HCT116 (cell line): ENCODE data around the gene PRPF19. TPM values are rescaled to one million over a fixed set of nuclear protein-coding genes. Genes with fewer than 3 reads are reported as not detected.

Source experiments
- ATAC-seq: fragments of 200-7000 bp; cut with Tn5 transposase; 2 replicates; pipeline ENCODE4 v1.9.1; 2020; ENCODE audit warnings: mild to moderate bottlenecking, moderate library complexity
- BruUV-seq: library from RNA; stranded (reverse); fragments of 400-500 nt; replicated peaks from 2 replicates; lab custom pipeline; 2021; lab: Mats Ljungman, UMichigan
- CTCF ChIA-PET: fragments of 300-600 bp; sonication (Branson Sonifier 250); formaldehyde crosslinking; loops from one replicate; lab custom pipeline; 2021; ENCODE audit warnings: antibody characterized with exemption; lab: Charles Lee
- POLR2A ChIA-PET: fragments of 300-600, 350-600 bp; sonication (Branson Sonifier 250); formaldehyde crosslinking; loops from one replicate; lab custom pipeline; 2021; ENCODE audit warnings: antibody characterized with exemption; lab: Charles Lee
- RAD21 ChIA-PET, 2 experiments: fragments of 300-600 bp; sonication (Branson Sonifier 250); formaldehyde crosslinking; loops; one replicate each; lab custom pipeline; 2023; ENCODE audit warnings: low total read pairs in 2 of 2; ENCODE audit not compliant: uncharacterized antibody in 2 of 2, unreplicated experiment in 2 of 2, low non-redundant PET in 1 of 2; lab: Charles Lee
- DNase-seq: peaks from one replicate; pipeline ENCODE4 v3.0.0-alpha.2; 2010; ENCODE audit warnings: low read depth, low spot score
- H2AFZ ChIP-seq: fragments of 200-600 bp; shearing (Covaris generic), sonication (generic); 2 replicates; pipeline ENCODE4 v1.6.1; 2017; ENCODE audit warnings: low read depth, mixed run types, mixed read lengths, antibody characterized with exemption, low read length; ENCODE audit not compliant: poor library complexity, severe bottlenecking
- H3K27ac ChIP-seq: 2 replicates; pipeline ENCODE4 v1.5.1; 2012; ENCODE audit warnings: low read depth, low read length
- H3K27me3 ChIP-seq: fragments of 200-600 bp; sonication (generic); 2 replicates; pipeline ENCODE4 v1.6.1; 2016; ENCODE audit warnings: mixed run types, low read length, mixed read lengths; ENCODE audit not compliant: insufficient read depth
- H3K36me3 ChIP-seq, 2 experiments: fragments of 200-500 bp in 1 of 2; fragments of 200-600 bp in 1 of 2; sonication (Bioruptor generic) in 1 of 2; sonication (generic) in 1 of 2; 2 replicates each; pipeline versions ENCODE4 v1.5.1 to v1.6.1; 2014 to 2016; ENCODE audit warnings: low read length in 2 of 2, inconsistent platforms in 1 of 2, mixed read lengths in 1 of 2, mixed run types in 1 of 2; ENCODE audit not compliant: insufficient read depth in 2 of 2, control insufficient read depth in 1 of 2
- H3K4me1 ChIP-seq, 2 experiments: fragments of 200-600 bp in 1 of 2; sonication (generic) in 1 of 2; 2 replicates each; pipeline versions ENCODE4 v1.5.1 to v1.6.1; 2012 to 2017; ENCODE audit warnings: low read length in 2 of 2, inconsistent platforms in 1 of 2, mild to moderate bottlenecking in 1 of 2, mixed read lengths in 1 of 2, mixed run types in 1 of 2, moderate library complexity in 1 of 2; ENCODE audit not compliant: insufficient read depth in 2 of 2, control insufficient read depth in 1 of 2
- H3K4me2 ChIP-seq: fragments of 200-600 bp; sonication (generic); 2 replicates; pipeline ENCODE4 v1.6.1; 2017; ENCODE audit warnings: mixed run types, low read length, mixed read lengths
- H3K4me3 ChIP-seq, 2 experiments: fragments of 200-600 bp in 1 of 2; sonication (generic) in 1 of 2; replicated peaks in 1 of 2; 2 replicates each; pipeline ENCODE4 v1.5.1; 2011 to 2016; ENCODE audit warnings: low read length in 2 of 2, control low read depth in 1 of 2, low read depth in 1 of 2, mild to moderate bottlenecking in 1 of 2, mixed read lengths in 1 of 2, mixed run types in 1 of 2
- H3K79me2 ChIP-seq: fragments of 200-600 bp; sonication (generic); 2 replicates; pipeline ENCODE4 v1.6.1; 2017; ENCODE audit warnings: mild to moderate bottlenecking, mixed run types, low read length, moderate library complexity, mixed read lengths; ENCODE audit not compliant: insufficient read depth
- H3K9ac ChIP-seq: fragments of 200-600 bp; sonication (generic); 2 replicates; pipeline ENCODE4 v1.6.1; 2016; ENCODE audit warnings: low read length, mixed read lengths
- H3K9me2 ChIP-seq: fragments of 200-600 bp; sonication (generic), shearing (Covaris generic); 2 replicates; pipeline ENCODE4 v1.6.1; 2017; ENCODE audit warnings: mixed run types, mild to moderate bottlenecking, moderate library complexity; ENCODE audit not compliant: insufficient read depth
- H3K9me3 ChIP-seq, 2 experiments: fragments of 200-500 bp in 1 of 2; fragments of 200-600 bp in 1 of 2; sonication (Bioruptor generic) in 1 of 2; sonication (generic) in 1 of 2; 2 replicates each; pipeline ENCODE4 v1.6.1; 2014 to 2017; ENCODE audit warnings: low read length in 2 of 2, mixed read lengths in 2 of 2, inconsistent platforms in 1 of 2, low read depth in 1 of 2, mild to moderate bottlenecking in 1 of 2, mixed run types in 1 of 2, moderate library complexity in 1 of 2; ENCODE audit not compliant: control insufficient read depth in 1 of 2, insufficient read depth in 1 of 2
- H4K20me1 ChIP-seq: fragments of 200-600 bp; sonication (generic), shearing (Covaris generic); 2 replicates; pipeline ENCODE4 v1.6.1; 2017; ENCODE audit warnings: mixed run types, mild to moderate bottlenecking, moderate library complexity; ENCODE audit not compliant: insufficient read depth
- CBX3 ChIP-seq: IDR thresholded peaks from 2 replicates; pipeline ENCODE4 v1.6.1; 2012; ENCODE audit warnings: low read depth
- CEBPB ChIP-seq: IDR thresholded peaks from 2 replicates; pipeline ENCODE4 v1.6.1; 2012; ENCODE audit warnings: low read depth
- ELF1 ChIP-seq: IDR thresholded peaks from 2 replicates; pipeline ENCODE4 v1.6.1; 2012; ENCODE audit warnings: low read depth, borderline replicate concordance
- FOSL1 ChIP-seq: IDR thresholded peaks from 2 replicates; pipeline ENCODE4 v1.6.1; 2012; ENCODE audit warnings: low read depth
- SIN3A ChIP-seq: IDR thresholded peaks from 2 replicates; pipeline ENCODE4 v1.6.1; 2012; ENCODE audit warnings: low read depth
- ZNF274 ChIP-seq: fragments of 200-500 bp; sonication (Bioruptor generic); IDR thresholded peaks from 2 replicates; pipeline ENCODE4 v1.6.1; 2014; ENCODE audit warnings: mild to moderate bottlenecking, low read depth, low read length, inconsistent platforms
- intact Hi-C: fragments of 100-400 bp; cut with micrococcal nuclease; formaldehyde crosslinking; loops from 2 replicates; pipeline ENCODE4 v1.10.0; 2022
- total RNA-seq: library from RNA; stranded (reverse); gene quantifications from one replicate; pipeline ENCODE4 v1.2.1, GENCODE V29; 2021; ENCODE audit not compliant: unreplicated experiment
- TF ChIP-seq, protein P1 (sequence below): IDR thresholded peaks from 2 replicates; pipeline ENCODE4 v1.6.1; 2012
- TF ChIP-seq, protein P2 (sequence below): IDR thresholded peaks from 2 replicates; pipeline ENCODE4 v1.6.1; 2012; ENCODE audit warnings: low read depth

PRPF19 gene
- total RNA-seq, 1 experiment from 2014 or later: 156 TPM

DNA sequence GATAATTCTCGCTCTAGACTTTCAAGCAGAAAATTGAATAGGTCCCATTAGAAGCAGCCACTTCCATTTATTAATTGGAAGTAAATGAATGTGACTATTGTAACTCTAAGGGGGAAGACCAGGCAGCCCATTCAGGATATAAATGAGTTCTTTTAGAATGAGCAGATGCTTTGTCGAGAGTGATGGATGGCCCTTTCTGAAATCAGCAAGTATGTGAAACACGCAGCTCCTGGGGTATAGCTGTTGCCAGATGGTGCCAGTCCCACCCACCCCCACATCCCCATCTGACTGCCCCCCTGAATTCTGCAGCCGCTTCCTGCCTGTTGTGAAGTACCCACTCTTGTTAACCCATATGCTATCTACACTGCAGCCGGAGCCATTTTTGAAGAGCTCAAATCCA lies 41.9 kb upstream of the PRPF19 start:
- ChIA-PET POLR2A (no interaction called here), CTCF (interaction anchor here (0.7 kb wide), 1 partner anchor 49 kb away, joined by 3 read pairs; no protein-coding TSS in a partner anchor)
- ATAC-seq: no peak

More for the DNA sequence above, 41.9 kb upstream of the PRPF19 start:
- intact Hi-C loops: no loop called here
- no peak overlapping the region for H3K4me3 ChIP-seq
- no peaks in the 10 kb centered on the region for H3K4me1 ChIP-seq
- TF ChIP-seq, protein P1, sequence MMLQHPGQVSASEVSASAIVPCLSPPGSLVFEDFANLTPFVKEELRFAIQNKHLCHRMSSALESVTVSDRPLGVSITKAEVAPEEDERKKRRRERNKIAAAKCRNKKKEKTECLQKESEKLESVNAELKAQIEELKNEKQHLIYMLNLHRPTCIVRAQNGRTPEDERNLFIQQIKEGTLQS: no peak
- TF ChIP-seq, protein P2, sequence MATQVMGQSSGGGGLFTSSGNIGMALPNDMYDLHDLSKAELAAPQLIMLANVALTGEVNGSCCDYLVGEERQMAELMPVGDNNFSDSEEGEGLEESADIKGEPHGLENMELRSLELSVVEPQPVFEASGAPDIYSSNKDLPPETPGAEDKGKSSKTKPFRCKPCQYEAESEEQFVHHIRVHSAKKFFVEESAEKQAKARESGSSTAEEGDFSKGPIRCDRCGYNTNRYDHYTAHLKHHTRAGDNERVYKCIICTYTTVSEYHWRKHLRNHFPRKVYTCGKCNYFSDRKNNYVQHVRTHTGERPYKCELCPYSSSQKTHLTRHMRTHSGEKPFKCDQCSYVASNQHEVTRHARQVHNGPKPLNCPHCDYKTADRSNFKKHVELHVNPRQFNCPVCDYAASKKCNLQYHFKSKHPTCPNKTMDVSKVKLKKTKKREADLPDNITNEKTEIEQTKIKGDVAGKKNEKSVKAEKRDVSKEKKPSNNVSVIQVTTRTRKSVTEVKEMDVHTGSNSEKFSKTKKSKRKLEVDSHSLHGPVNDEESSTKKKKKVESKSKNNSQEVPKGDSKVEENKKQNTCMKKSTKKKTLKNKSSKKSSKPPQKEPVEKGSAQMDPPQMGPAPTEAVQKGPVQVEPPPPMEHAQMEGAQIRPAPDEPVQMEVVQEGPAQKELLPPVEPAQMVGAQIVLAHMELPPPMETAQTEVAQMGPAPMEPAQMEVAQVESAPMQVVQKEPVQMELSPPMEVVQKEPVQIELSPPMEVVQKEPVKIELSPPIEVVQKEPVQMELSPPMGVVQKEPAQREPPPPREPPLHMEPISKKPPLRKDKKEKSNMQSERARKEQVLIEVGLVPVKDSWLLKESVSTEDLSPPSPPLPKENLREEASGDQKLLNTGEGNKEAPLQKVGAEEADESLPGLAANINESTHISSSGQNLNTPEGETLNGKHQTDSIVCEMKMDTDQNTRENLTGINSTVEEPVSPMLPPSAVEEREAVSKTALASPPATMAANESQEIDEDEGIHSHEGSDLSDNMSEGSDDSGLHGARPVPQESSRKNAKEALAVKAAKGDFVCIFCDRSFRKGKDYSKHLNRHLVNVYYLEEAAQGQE: no peak
- TF ChIP-seq SIN3A: no peak
- TF ChIP-seq ELF1: no peak
- no peak for TF ChIP-seq FOSL1
- TF ChIP-seq CBX3: no peak
- no peak for TF ChIP-seq ZNF274
- TF ChIP-seq CEBPB: no peak
- no peak overlapping the region for H3K4me2 ChIP-seq
- no peak overlapping the region for H3K9ac ChIP-seq
- H3K27ac ChIP-seq: no peak overlapping the region
- H3K9me3 ChIP-seq: no peaks in the 10 kb centered on the region
- no peaks in the 10 kb centered on the region for H3K27me3 ChIP-seq
- BruUV-seq: no TSS peak
- H3K9me2 ChIP-seq: no peaks in the 10 kb centered on the region
- no peak for DNase-seq
- no peaks in the 10 kb centered on the region for H4K20me1 ChIP-seq
- RAD21 ChIA-PET: no interaction called here
- H2AFZ ChIP-seq: no peak overlapping the region
- H3K79me2 ChIP-seq: no peaks in the 10 kb centered on the region
- H3K36me3 ChIP-seq: no peaks in the 10 kb centered on the region
